GM21526 (cell line): ENCODE measurements around the gene SYCE3.
A peak's percentile ranks its signal among the peaks of the same experiment; 100 is the strongest.
"Not testable (repeated sequence)": the region's sequence is repeated elsewhere in the genome, so short reads cannot be mapped to it uniquely, and the experiment has no call there.

Source experiments
- ATAC-seq: cut with Tn5 transposase; IDR thresholded peaks from one replicate; pipeline ENCODE4 v1.9.1; 2021; ENCODE audit warnings: moderate library complexity; ENCODE audit not compliant: unreplicated experiment, low FRiP score

SYCE3 gene

GRCh38 chr22:50522806-50523438 is 39.8 kb downstream of the SYCE3 start:
- ATAC-seq, result no peak

GRCh38 chr22:50522208-50522805 is 40.4 kb downstream of the SYCE3 start:
- no peak for ATAC-seq

DNA sequence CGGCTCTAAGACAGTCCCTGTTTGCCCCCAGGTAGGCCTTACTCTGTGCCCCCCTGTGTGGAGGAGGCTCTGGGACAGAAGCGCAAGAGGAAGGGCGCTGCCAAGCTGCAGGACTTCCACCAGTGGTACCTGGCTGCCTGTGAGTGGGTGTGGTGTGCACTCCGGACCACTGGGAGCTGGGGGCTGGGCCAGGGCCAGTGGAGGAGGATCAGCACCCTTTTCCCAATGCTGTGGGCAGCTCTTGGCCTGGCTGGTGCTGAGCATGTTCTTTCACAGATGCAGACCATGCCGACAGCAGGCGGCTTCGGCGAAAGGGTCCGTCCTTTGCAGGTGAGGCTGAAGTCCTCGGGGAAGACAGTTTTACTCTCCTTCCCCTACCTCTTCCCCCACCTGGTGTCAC is 41.0 kb downstream of the SYCE3 start:
- ATAC-seq, result no peak

GRCh38 chr22:50520826-50521453 is 41.8 kb downstream of the SYCE3 start:
- no peak for ATAC-seq

DNA sequence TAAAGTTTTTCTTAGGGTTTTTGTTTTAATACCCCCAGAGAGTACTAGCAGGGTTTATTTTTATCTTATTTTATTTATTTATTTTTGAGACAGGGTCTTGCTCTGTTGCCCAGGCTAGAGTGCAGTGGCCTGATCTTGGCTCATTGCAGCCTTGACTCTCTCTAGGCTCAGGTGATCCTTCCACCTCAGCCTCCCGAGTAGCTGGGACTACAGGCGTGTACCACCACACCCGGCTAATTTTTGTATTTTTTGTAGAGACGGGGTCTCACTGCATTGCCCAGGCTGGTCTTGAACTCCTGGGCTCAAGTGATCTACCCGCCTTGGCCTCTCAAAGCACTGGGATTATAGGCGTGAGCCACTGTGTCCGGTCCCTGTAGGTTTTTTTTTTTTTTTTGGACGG is 42.5 kb downstream of the SYCE3 start:
- not testable (repeated sequence) for ATAC-seq

DNA sequence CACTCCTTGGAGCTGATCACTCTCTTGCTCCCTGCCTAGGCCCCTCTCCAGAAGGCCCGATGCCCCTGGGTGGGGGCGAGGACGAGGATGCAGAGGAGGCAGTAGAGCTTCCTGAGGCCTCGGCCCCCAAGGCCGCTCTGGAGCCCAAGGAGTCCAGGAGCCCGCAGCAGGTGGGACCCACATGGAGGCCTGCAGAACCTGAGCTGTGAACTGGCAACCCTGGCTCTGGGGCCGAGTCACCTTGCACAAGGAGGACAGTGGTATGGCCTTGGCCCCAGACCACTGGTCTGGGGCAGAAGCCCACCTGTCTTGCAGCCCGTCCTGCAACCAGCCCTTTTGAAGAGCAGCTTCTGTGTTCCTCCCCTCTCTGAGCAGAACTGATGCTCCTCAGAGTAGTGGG is 43.6 kb downstream of the SYCE3 start:
- no peak for ATAC-seq

DNA sequence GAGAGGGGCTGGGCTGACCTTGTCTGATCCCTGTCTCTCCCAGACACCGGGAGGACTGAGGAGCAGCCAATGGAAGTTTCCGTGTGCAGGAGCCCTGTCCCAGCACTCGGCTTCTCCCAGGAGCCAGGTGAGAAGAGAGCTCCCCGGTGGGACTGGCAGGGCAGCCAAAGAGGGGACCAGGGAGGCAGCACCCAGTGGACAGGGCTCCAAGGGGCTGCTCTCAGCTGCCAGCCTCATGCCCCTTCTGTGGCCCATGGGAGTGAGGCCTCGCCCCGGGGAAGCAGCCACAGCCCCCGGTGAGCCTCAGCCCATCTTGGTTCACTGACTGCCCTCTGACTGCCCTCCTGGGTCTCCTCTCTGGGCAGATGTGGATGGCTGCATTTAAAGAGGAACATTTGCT is 44.1 kb downstream of the SYCE3 start:
- no peak for ATAC-seq

DNA sequence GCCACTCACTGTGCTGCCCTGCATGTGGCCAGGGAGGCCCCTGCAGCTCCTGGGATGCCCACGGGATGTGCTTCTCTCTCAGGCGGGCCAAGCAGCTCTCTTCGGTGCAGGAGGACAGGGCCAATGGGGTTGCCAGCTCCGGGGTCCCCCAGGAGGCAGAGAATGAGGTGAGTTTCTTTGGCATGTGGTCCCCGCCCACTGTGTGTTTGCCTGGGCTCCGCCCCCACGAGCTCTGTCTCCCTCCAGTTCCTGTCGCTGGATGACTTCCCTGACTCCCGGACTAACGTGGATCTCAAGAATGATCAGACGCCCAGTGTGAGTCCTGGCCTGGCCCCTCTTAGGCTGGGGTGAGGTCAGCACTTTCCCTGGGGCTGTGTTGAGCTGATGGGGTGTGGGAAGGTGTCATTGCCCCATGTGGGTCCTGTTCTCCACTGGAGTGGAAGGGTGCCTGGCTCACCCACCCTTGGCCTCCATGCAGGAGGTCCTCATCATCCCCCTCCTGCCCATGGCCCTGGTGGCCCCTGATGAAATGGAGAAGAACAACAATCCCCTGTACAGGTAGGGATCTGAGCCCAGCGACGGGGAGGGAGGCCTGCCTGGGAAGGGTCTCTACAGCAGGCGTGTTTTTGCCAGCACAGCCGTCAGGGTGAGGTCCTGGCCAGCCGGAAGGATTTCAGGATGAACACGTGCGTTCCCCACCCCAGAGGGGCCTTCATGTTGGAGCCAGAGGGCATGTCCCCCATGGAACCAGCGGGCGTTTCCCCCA is 45.0 kb downstream of the SYCE3 start:
- ATAC-seq, result no peak

GRCh38 chr22:50516891-50517290 is 45.8 kb downstream of the SYCE3 start:
- no peak for ATAC-seq

DNA sequence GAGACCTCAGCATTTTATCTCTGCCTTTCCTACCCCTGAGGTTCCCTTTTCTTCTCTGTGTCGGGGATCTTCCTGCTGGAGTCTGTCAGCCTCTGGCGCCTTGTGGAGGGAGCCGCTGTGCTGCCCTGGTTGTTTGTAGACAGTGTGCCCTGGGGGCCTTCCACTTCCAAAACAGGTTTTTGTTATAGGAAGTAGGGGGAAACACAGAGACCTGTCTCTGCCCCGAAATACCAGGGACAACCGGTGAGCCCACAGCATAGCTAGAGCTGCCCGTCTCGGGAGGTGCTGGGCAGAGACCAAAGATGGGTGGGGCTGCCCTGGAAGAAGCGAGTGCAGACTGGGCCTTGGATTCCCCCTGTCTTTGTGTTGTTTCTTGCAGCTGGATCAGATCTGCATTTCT is 46.7 kb downstream of the SYCE3 start:
- ATAC-seq, result no peak

DNA sequence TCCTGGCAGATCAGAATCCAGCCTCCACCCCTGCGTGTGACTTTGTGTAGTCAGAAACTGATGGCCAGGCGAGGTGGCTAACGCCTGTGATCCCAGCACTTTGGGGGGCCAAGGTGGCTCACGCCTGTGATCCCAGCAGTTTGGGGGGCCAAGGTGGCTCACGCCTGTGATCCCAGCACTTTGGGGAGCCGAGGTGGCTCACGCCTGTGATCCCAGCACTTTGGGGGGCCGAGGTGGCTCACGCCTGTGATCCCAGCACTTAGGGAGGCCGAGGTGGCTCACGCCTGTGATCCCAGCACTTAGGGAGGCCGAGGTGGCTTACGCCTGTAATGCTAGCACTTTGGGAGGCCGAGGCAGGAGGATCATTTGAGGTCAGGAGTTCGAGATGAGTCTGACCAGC is 49.5 kb downstream of the SYCE3 start:
- no peak for ATAC-seq

DNA sequence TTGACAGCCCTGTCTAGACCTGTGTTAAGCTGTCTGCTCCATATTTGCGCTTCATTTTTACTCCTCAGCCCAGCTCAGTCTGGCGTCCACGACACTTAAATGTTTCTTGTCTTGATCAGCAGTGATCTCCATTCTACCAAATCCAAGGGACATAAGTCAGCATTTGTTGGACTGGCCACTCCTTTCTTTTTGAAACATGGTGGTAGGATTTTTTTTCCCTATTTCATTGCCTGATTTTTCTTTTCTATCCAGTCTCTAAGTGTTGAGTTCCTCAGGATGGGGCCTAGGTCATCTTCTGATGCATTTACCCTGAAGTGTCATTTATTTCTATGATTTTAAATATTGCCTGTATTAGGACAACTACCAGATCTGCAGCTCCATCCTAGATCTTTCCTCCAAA is 53.8 kb downstream of the SYCE3 start:
- ATAC-seq, result no peak

DNA sequence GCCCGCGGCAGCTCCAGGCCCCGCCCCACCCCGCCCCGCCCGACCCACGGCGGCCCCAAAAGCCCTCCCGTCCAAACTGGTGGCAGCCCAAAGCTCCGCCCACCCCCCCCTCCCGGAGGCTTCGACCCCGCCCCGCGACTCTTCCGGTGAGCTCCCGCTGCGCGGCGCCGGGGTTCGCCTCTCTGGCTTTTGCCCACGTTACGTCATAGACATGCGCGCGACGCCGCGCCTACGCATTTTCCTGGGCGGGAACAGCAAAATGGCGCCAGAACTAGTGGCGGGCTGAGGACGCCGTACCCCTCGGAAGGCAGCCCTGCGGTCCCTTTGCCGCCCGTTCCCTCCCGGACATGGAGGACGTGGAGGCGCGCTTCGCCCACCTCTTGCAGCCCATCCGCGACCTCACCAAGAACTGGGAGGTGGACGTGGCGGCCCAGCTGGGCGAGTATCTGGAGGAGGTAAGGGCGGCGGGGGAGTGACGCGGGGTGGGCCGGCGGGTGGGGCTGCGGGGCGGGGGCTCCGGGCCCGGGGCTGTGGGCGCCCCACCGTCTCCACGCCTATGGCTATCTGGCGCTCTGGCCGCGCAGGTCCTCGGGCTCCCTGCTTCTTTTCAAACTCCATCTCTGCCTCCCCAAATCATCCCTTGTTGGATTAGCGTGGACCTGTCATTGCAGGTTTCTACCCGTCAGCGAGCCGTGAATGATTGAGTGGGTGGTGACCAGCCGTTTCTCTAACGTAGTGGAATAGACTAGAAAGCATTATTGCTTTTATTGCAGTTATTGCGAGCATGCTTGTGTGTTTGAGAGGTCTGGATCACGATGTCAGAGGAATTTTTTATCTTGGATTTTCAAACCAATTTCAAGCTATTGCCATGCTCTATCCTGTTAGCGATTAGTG is 54.5 kb downstream of the SYCE3 start, which contains the start of gene NCAPH2:
TSS of gene NCAPH2 (plus strand) at position 234 of the 894 bp plus-strand sequence. CDS start at position 348, 114 bp downstream.
- peak; percentile 52 for ATAC-seq

GRCh38 chr22:50507421-50507990 is 55.2 kb downstream of the SYCE3 start, which contains the start of gene LMF2:
TSS of gene LMF2 (minus strand) at chr22:50507702. CDS start at chr22:50507675, 27 bp downstream.
- peak; percentile 49 for ATAC-seq

- ATAC-seq, result peak; percentile 4
Measured at GRCh38 chr22:50506611-50507420, 55.9 kb downstream of the SYCE3 start.

DNA sequence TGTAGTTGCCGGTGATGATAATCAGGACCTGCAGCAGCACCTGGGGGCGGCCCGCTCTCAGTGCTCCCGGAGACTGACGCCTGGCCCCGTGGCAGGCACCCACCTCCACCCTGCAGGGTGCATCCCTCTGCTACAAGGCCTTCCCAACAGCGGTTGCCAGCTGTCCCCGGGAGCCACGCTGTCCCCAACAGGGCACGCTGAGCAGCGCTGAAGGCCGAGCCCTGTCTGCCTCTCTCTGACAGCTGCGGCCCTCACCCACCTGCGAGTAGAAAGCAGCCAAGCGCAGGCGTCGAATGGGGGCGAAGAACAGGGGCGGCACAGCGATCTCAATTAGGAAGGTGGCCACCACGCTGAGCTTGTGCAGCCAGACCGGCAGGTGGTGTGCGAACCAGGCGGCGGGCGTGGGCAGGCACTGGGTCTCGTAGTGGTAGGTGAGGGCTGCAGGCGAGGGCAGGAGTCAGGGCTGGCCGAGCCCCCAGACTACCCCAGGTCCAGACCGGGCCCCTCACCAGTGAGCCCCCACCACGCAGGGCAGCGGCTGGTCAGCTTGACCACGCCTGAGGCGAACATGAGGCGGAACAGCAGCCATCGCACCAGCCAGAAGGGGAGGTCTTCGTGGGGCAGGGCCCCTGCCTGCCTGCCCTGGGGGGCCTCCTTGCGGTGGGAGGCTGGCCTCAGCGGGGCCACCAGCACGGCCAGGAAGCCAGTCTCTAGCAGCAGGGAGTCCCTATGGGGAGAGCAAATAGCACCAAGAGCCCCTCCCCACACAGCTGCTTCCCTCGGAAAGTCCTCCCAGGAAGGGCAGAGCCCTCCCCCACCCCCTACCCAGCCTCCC is 56.7 kb downstream of the SYCE3 start:
- no peak for ATAC-seq

- ATAC-seq, result no peak
Measured at GRCh38 chr22:50505276-50505775, 57.4 kb downstream of the SYCE3 start.
